ENCODE data around the gene SNX17.

- no peak for TF ChIP-seq POLR2A (IDR thresholded peaks at IDR 0.05)
- no peak for TF ChIP-seq CTCF (IDR thresholded peaks at IDR 0.05)
These were observed 5.2 kb downstream of the SNX17 start for GRCh38 chr2:27375513-27376099.
